T-cell (primary cell): Measurements from ENCODE around the gene SRRM2. TPM values are rescaled to one million over a fixed set of nuclear protein-coding genes. Genes with fewer than 3 reads are reported as not detected.
A peak's percentile ranks its signal among the peaks of the same experiment; 100 is the strongest.

Experiments
- ATAC-seq, 4 experiments: fragments of 200-7000 bp in 3 of 4; fragments of 150-1000 bp in 1 of 4; cut with Tn5 transposase; replicated peaks in 1 of 4; 1 replicate in 3 of 4; 2 replicates in 1 of 4; pipeline ENCODE4 v1.10.0; 2021; ENCODE audit warnings: moderate library complexity in 3 of 4, mild to moderate bottlenecking in 2 of 4, moderate number of reproducible peaks in 1 of 4
- CTCF ChIA-PET, 2 donors: fragments of 300-600 bp; sonication (Branson Sonifier 250); formaldehyde crosslinking; loops; one replicate each; lab custom pipeline; 2022; ENCODE audit warnings: antibody characterized with exemption in 2 of 2; lab: Charles Lee
- POLR2A ChIA-PET, 2 donors: fragments of 300-600 bp; sonication (Branson Sonifier 250); formaldehyde crosslinking; loops; one replicate each; lab custom pipeline; 2022; ENCODE audit warnings: antibody characterized with exemption in 2 of 2; lab: Charles Lee
- DNase-seq, 35 experiments: peaks; one replicate each; pipeline versions ENCODE4 v3.0.0 to v3.0.0-alpha.2; 2013 to 2023
- H3K27ac ChIP-seq: one replicate; pipeline ENCODE4 v1.5.1; 2013; ENCODE audit warnings: low read length
- H3K27me3 ChIP-seq, 2 experiments: replicated peaks in 1 of 2; 1 replicate in 1 of 2; 2 replicates in 1 of 2; pipeline versions ENCODE4 v1.6.1 to v1.7.0; 2013; ENCODE audit warnings: low read length in 1 of 2, mixed read lengths in 1 of 2; ENCODE audit not compliant: control insufficient read depth in 2 of 2, insufficient read depth in 2 of 2; ENCODE audit errors: extremely low read depth in 1 of 2
- H3K36me3 ChIP-seq, 2 donors: 1 replicate in 1 of 2; 2 replicates in 1 of 2; pipeline versions ENCODE4 v1.6.1 to v1.7.0; 2013; ENCODE audit warnings: low read length in 1 of 2; ENCODE audit not compliant: control insufficient read depth in 2 of 2, insufficient read depth in 1 of 2; ENCODE audit errors: extremely low read depth in 1 of 2
- H3K4me1 ChIP-seq, 2 experiments: 1 replicate in 1 of 2; 2 replicates in 1 of 2; pipeline versions ENCODE4 v1.6.1 to v1.7.0; 2013; ENCODE audit warnings: low read length in 2 of 2, mixed read lengths in 1 of 2; ENCODE audit not compliant: insufficient read depth in 2 of 2, control insufficient read depth in 1 of 2; ENCODE audit errors: extremely low read depth in 1 of 2
- H3K4me3 ChIP-seq, 2 donors: 1 replicate in 1 of 2; 2 replicates in 1 of 2; pipeline versions ENCODE4 v1.5.1 to v1.7.0; 2013; ENCODE audit warnings: mild to moderate bottlenecking in 2 of 2, low read length in 1 of 2, moderate library complexity in 1 of 2; ENCODE audit not compliant: control insufficient read depth in 1 of 2; ENCODE audit errors: extremely low read depth in 1 of 2
- H3K9me3 ChIP-seq: 2 replicates; pipeline ENCODE4 v1.7.0; 2013
- H3K27ac Mint-ChIP-seq, 2 donors: one replicate each; pipeline ENCODE4 v1.8.0; 2020 to 2021; ENCODE audit warnings: mild to moderate bottlenecking in 2 of 2, mixed read lengths in 2 of 2
- H3K27me3 Mint-ChIP-seq, 2 donors: one replicate each; pipeline ENCODE4 v1.8.0; 2021 to 2022; ENCODE audit warnings: mixed read lengths in 2 of 2
- H3K36me3 Mint-ChIP-seq: one replicate; pipeline ENCODE4 v1.8.0; 2021; ENCODE audit warnings: mixed read lengths
- H3K4me1 Mint-ChIP-seq, 3 donors: one replicate each; pipeline ENCODE4 v1.8.0; 2020 to 2022; ENCODE audit warnings: mixed read lengths in 3 of 3, mild to moderate bottlenecking in 1 of 3
- H3K4me3 Mint-ChIP-seq, 3 donors: one replicate each; pipeline ENCODE4 v1.8.0; 2020 to 2022; ENCODE audit warnings: mild to moderate bottlenecking in 3 of 3, mixed read lengths in 3 of 3, moderate library complexity in 3 of 3
- H3K9me3 Mint-ChIP-seq, 3 donors: one replicate each; pipeline ENCODE4 v1.8.0; 2020 to 2022; ENCODE audit warnings: mixed read lengths in 3 of 3
- whole genome bisulfite sequencing: methylation state at CpG from one replicate; pipeline ENCODE4 v1.1.5; 2013; ENCODE audit warnings: missing lambda C conversion rate; ENCODE audit not compliant: insufficient coverage; 5-methylcytosine and 5-hydroxymethylcytosine counted together
- total RNA-seq, 35 experiments: library from RNA in 6 of 35; stranded (reverse) in 6 of 35; fragments of 120-200 nt in 1 of 35; gene quantifications; one replicate each; pipeline versions ENCODE4 v1.2.1 to v1.2.4 and lab custom pipeline; 2013 to 2026

SRRM2 gene
- total RNA-seq, 5 donors from 2014 or later (not counting 1 experiment from before 2014, with no cell fraction given) = 784 to 1,343 (median 947) TPM

- H3K4me3 ChIP-seq = no peak overlapping the region
- Mint-ChIP-seq H3K27me3 (peaks cover 0 to 5% of the 10 kb centered on the region in 2 donors), H3K4me3 (no peak overlapping the region), H3K27ac (peak overlapping the region in 1 of 2 donors; percentile 22), H3K4me1 (peaks cover 7 to 30% (median 16%) of the 10 kb centered on the region in 3 donors), H3K36me3 (no peaks in the 10 kb centered on the region), H3K9me3 (no peaks in the 10 kb centered on the region)
- H3K4me1 ChIP-seq = peaks cover 5 to 46% of the 10 kb centered on the region in 2 experiments
- no peaks in the 10 kb centered on the region for H3K9me3 ChIP-seq
- no peaks in the 10 kb centered on the region for H3K36me3 ChIP-seq
- peaks cover 0 to 18% of the 10 kb centered on the region in 2 experiments for H3K27me3 ChIP-seq
- CTCF ChIA-PET = no interaction called here
- 90% methylated on average over 18 of the region's 20 CpGs for WGBS
- ATAC-seq (no peak), DNase-seq (peak in 1 of 35 experiments; percentile 2)
- H3K27ac ChIP-seq = no peak overlapping the region
- POLR2A ChIA-PET = no interaction called here
Observed at GRCh38 chr16:2782583-2783351, 30.3 kb downstream of the SRRM2 start.

- Histone ChIP-seq H3K4me3 (no peak overlapping the region), H3K4me1 (peaks cover 2 to 38% of the 10 kb centered on the region in 2 experiments), H3K36me3 (no peaks in the 10 kb centered on the region), H3K27me3 (peaks cover 0 to 27% of the 10 kb centered on the region in 2 experiments), H3K27ac (no peak overlapping the region), H3K9me3 (no peaks in the 10 kb centered on the region)
- H3K9me3 Mint-ChIP-seq = no peaks in the 10 kb centered on the region
- peak overlapping the region; percentile 24 to 84 (median 34) for H3K4me3 Mint-ChIP-seq
- peaks cover 0 to 7% of the 10 kb centered on the region in 2 donors for H3K27me3 Mint-ChIP-seq
- ATAC-seq = no peak
- ChIA-PET POLR2A (interaction anchor here in 1 of 2 donors (0.5 kb wide), 1 partner anchor 17 kb away, joined by 4 read pairs; no protein-coding TSS in a partner anchor), CTCF (no interaction called here)
- peak overlapping the region in 1 of 2 donors; percentile 52 for H3K27ac Mint-ChIP-seq
- WGBS = 86% methylated on average over 10 of the region's 15 CpGs
- H3K36me3 Mint-ChIP-seq = no peaks in the 10 kb centered on the region
- peak in 1 of 35 experiments; percentile 1 for DNase-seq
- H3K4me1 Mint-ChIP-seq = peaks cover 0 to 22% (median 8%) of the 10 kb centered on the region in 3 donors
Observed at GRCh38 chr16:2783581-2784357, 31.3 kb downstream of the SRRM2 start.

- H3K9me3 Mint-ChIP-seq = no peaks in the 10 kb centered on the region
- 46% methylated on average over 14 of the region's 15 CpGs for WGBS
- Histone ChIP-seq H3K27ac (no peak overlapping the region), H3K4me1 (peaks cover 0 to 30% of the 10 kb centered on the region in 2 experiments), H3K27me3 (peaks cover 0 to 35% of the 10 kb centered on the region in 2 experiments), H3K36me3 (no peaks in the 10 kb centered on the region), H3K9me3 (no peaks in the 10 kb centered on the region), H3K4me3 (peak overlapping the region in 1 of 2 donors; percentile 57)
- H3K27ac Mint-ChIP-seq = peak overlapping the region; percentile 57 to 71
- no peak for DNase-seq
- peaks cover 0 to 10% of the 10 kb centered on the region in 2 donors for H3K27me3 Mint-ChIP-seq
- peak overlapping the region; percentile 79 to 84 (median 82) for H3K4me3 Mint-ChIP-seq
- POLR2A ChIA-PET = interaction anchor here in 1 of 2 donors (0.5 kb wide), 1 partner anchor 16 kb away, joined by 4 read pairs; no protein-coding TSS in a partner anchor
- no peaks in the 10 kb centered on the region for H3K36me3 Mint-ChIP-seq
- peaks cover 0 to 18% (median 3%) of the 10 kb centered on the region in 3 donors for H3K4me1 Mint-ChIP-seq
- CTCF ChIA-PET = no interaction called here
- no peak for ATAC-seq
Observed at GRCh38 chr16:2784358-2785100, 32.1 kb downstream of the SRRM2 start.

GRCh38 chr16:2785101-2785991, 32.9 kb downstream of the SRRM2 start:
- Histone ChIP-seq H3K4me3 (peak overlapping the region; percentile 38 to 57), H3K9me3 (no peaks in the 10 kb centered on the region), H3K27ac (no peak overlapping the region), H3K36me3 (no peaks in the 10 kb centered on the region), H3K27me3 (peaks cover 0 to 41% of the 10 kb centered on the region in 2 experiments), H3K4me1 (peaks cover 0 to 26% of the 10 kb centered on the region in 2 experiments)
- Mint-ChIP-seq H3K4me3 (peak overlapping the region; percentile 79 to 84 (median 82)), H3K36me3 (no peaks in the 10 kb centered on the region), H3K9me3 (no peaks in the 10 kb centered on the region), H3K4me1 (peaks cover 0 to 13% (median 3%) of the 10 kb centered on the region in 3 donors), H3K27me3 (peaks cover 0 to 17% of the 10 kb centered on the region in 2 donors), H3K27ac (peak overlapping the region; percentile 57 to 71)
- ChIA-PET CTCF (no interaction called here), POLR2A (no interaction called here)
- DNase-seq = peak in 10 of 35 experiments; percentile 27 to 57 (median 34)
- WGBS = 12% methylated on average over 77 of the region's 79 CpGs
- ATAC-seq = peak; percentile 78 to 83 (median 82)

DNA sequence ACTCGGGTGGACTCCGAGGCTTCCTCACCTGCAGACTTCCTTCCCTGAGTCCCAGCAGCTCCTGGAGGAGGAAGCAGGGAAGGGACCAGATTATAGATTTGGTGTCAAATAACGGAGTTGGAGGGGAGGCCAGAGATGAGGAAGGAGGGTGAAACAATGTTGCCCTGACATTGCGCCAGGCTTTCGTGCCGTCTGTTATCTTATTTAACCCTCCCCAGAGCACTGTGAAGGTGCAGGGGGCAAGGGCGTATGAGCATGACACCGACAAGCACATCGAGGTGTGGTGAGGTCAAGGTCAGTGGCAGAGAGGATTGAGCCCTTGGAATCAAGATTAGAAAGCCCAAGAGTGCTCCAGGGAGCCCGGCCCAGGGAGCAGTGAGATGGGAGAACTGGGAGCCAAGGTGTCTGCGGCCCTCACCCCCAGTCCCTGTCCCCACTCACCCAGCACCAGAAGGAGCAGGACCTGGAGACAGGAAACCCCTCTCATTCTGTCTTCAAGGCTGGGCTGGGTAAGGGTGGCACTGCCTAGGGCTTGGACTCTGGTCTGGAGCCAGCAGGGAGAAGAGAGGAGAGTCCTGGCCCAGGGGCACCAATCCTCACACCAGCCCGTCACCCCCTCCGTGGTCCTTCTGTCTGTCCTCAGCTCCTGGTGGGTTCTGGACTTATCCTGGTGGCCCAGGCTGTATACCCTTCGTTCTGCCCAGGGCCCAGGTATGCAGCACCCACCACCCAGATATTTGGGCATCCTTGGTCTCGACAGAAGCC, 33.8 kb downstream of the SRRM2 start:
- H3K4me3 ChIP-seq = peak overlapping the region in 1 of 2 donors; percentile 38
- H3K27ac Mint-ChIP-seq = no peak overlapping the region

More for the DNA sequence above, 33.8 kb downstream of the SRRM2 start:
- H3K36me3 Mint-ChIP-seq = no peaks in the 10 kb centered on the region
- DNase-seq (no peak), ATAC-seq (no peak)
- no peaks in the 10 kb centered on the region for H3K9me3 Mint-ChIP-seq
- H3K27me3 ChIP-seq = peaks cover 0 to 50% of the 10 kb centered on the region in 2 experiments
- peaks cover 0 to 13% (median 3%) of the 10 kb centered on the region in 3 donors for H3K4me1 Mint-ChIP-seq
- H3K9me3 ChIP-seq = no peaks in the 10 kb centered on the region
- 80% methylated on average over 4 of the region's 15 CpGs for WGBS
- CTCF ChIA-PET = no interaction called here
- peaks cover 0 to 26% of the 10 kb centered on the region in 2 experiments for H3K4me1 ChIP-seq
- H3K4me3 Mint-ChIP-seq = peak overlapping the region; percentile 28 to 84 (median 54)
- H3K36me3 ChIP-seq = no peaks in the 10 kb centered on the region
- H3K27ac ChIP-seq = no peak overlapping the region
- H3K27me3 Mint-ChIP-seq = peaks cover 1 to 26% of the 10 kb centered on the region in 2 donors
- POLR2A ChIA-PET = no interaction called here
